SU-DHL-6 (cell line): ENCODE data around the gene DAPK3.
"Not testable (repeated sequence)": the region's sequence is repeated elsewhere in the genome, so short reads cannot be mapped to it uniquely, and the experiment has no call there.

Experiments
- H2AFZ ChIP-seq: fragments of 200-600 bp; sonication (generic); 2 replicates; pipeline ENCODE4 v1.6.1; 2014; ENCODE audit warnings: low read depth, mild to moderate bottlenecking, moderate library complexity, mixed read lengths, antibody characterized with exemption, low read length; ENCODE audit not compliant: severe bottlenecking
- H3F3A ChIP-seq: fragments of 200-600 bp; shearing (Covaris generic); 2 replicates; pipeline ENCODE4 v1.6.0; 2016; ENCODE audit warnings: antibody characterized with exemption, mild to moderate bottlenecking; ENCODE audit not compliant: insufficient read depth
- H3K27ac ChIP-seq: fragments of 200-600 bp; sonication (generic); 2 replicates; pipeline ENCODE4 v1.5.1; 2016; ENCODE audit warnings: low read depth, mild to moderate bottlenecking, low read length, moderate library complexity, mixed read lengths
- H3K27me3 ChIP-seq: fragments of 200-600 bp; sonication (generic), shearing (Covaris generic); 2 replicates; pipeline ENCODE4 v1.6.0; 2014; ENCODE audit warnings: mild to moderate bottlenecking, low read length
- H3K36me3 ChIP-seq: fragments of 200-600 bp; sonication (generic); 2 replicates; pipeline ENCODE4 v1.6.1; 2014; ENCODE audit warnings: mild to moderate bottlenecking, low read length, mixed read lengths
- H3K4me2 ChIP-seq: fragments of 300-600, 200-600 bp; shearing (Covaris generic), sonication (generic); 2 replicates; pipeline ENCODE4 v1.6.0; 2014; ENCODE audit warnings: low read length, low read depth, mild to moderate bottlenecking; ENCODE audit not compliant: poor library complexity, severe bottlenecking
- H3K4me3 ChIP-seq: fragments of 200-600 bp; sonication (generic); 2 replicates; pipeline ENCODE4 v1.5.1; 2014; ENCODE audit warnings: antibody characterized with exemption, low read length, mild to moderate bottlenecking, mixed read lengths; ENCODE audit not compliant: insufficient read depth, poor library complexity, severe bottlenecking
- H3K79me2 ChIP-seq: fragments of 200-600 bp; sonication (generic); 2 replicates; pipeline ENCODE4 v1.6.1; 2014; ENCODE audit warnings: mild to moderate bottlenecking, low read length, moderate library complexity; ENCODE audit not compliant: insufficient read depth
- H3K9ac ChIP-seq: fragments of 200-600 bp; sonication (generic); 2 replicates; pipeline ENCODE4 v1.7.0; 2014; ENCODE audit warnings: mild to moderate bottlenecking, low read length
- H3K9me2 ChIP-seq: fragments of 200-600 bp; sonication (generic); replicated peaks from 2 replicates; pipeline ENCODE4 v1.6.1; 2014; ENCODE audit warnings: low read length; ENCODE audit not compliant: insufficient read depth
- H3K9me3 ChIP-seq: fragments of 200-600 bp; sonication (generic); 2 replicates; pipeline ENCODE4 v1.6.1; 2014; ENCODE audit warnings: low read length, mixed read lengths; ENCODE audit not compliant: insufficient read depth
- H4K20me1 ChIP-seq: fragments of 200-600 bp; sonication (generic); 2 replicates; pipeline ENCODE4 v1.6.1; 2014; ENCODE audit warnings: low read depth, mild to moderate bottlenecking, antibody characterized with exemption, low read length, moderate library complexity, mixed read lengths
- CTCF ChIP-seq: fragments of 200-600 bp; sonication (generic); IDR thresholded peaks from one replicate; pipeline ENCODE4 v1.5.1; 2017; ENCODE audit warnings: antibody characterized with exemption, mild to moderate bottlenecking, low read length, moderate library complexity; ENCODE audit not compliant: insufficient read depth, poor library complexity, severe bottlenecking
- EZH2phosphoT487 ChIP-seq: fragments of 200-600 bp; sonication (generic), shearing (Covaris generic); conservative IDR thresholded peaks from 2 replicates; pipeline ENCODE4 v1.6.1; 2018; ENCODE audit warnings: mild to moderate bottlenecking, antibody characterized with exemption, low read length, moderate library complexity, mixed read lengths

The DAPK3 gene

DNA sequence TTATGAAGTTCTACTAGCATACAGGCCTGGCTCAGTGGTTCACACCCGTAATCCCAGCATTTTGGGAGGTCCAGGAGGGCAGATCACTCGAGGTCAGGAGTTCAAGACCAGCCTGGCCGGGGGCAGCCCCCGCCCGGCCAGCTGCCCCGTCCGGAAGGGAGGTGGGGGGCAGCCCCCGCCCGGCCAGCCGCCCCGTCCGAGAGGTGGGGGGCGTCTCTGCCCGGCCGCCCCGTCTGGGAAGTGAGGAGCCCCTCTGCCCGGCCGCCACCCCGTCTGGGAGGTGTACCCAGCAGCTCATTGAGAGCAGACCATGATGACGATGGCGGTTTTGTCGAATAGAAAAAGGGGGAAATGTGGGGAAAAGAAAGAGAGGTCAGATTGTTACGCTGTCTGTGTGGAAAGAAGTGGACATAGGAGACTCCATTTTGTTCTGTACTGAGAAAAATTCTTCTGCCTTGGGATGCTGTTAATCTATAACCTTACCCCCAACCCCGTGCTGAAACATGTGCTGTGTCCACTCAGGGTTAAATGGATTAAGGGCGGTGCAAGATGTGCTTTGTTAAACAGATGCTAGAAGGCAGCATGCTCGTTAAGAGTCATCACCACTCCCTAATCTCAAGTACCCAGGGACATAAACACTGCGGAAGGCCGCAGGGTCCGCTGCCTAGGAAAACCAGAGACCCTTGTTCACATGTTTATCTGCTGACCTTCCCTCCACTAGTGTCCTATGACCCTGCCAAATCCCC, 27.9 kb upstream of the DAPK3 start:
- not testable (repeated sequence) for H4K20me1 ChIP-seq, H3K27ac ChIP-seq, H3K9me3 ChIP-seq, H3K36me3 ChIP-seq, H3K9ac ChIP-seq, H3K27me3 ChIP-seq, H3F3A ChIP-seq, H3K4me3 ChIP-seq, H3K79me2 ChIP-seq, H2AFZ ChIP-seq, H3K9me2 ChIP-seq, H3K4me2 ChIP-seq

DNA sequence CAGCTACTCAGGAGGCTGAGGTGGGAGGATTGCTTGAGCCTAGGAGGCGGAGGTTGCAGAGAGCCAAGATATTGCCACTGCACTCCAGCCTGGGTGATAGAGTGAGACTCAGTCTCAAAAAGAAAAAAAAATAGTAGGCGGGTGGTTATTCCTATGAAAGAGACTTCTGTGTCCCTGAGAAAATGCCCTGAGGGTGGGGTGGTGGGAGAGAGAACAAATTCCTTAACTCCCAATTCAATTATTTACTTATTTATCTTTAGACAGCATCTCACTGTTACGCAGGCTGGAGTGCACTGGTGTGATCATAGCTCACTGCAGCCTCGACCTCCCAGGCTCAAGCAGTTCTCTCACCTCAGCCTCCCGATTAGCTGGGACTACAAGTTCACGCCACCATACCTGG, 24.7 kb upstream of the DAPK3 start:
- Histone ChIP-seq H3K4me2 (no peak overlapping the region), H4K20me1 (no peaks in the 10 kb centered on the region), H3K9me3 (no peaks in the 10 kb centered on the region), H3K27me3 (no peaks in the 10 kb centered on the region), H3K36me3 (no peaks in the 10 kb centered on the region), H2AFZ (no peak overlapping the region), H3K27ac (no peak overlapping the region), H3K9me2 (no peaks in the 10 kb centered on the region), H3K79me2 (no peaks in the 10 kb centered on the region), H3K4me3 (no peak overlapping the region), H3K9ac (no peak overlapping the region), H3F3A (no peaks in the 10 kb centered on the region; the same call in 1 of the 2 replicates)
- TF ChIP-seq EZH2phosphoT487 = no peak

GRCh38 chr19:3990815-3991117, 19.9 kb upstream of the DAPK3 start:
- Histone ChIP-seq H3K9me3 (no peaks in the 10 kb centered on the region), H2AFZ (peak overlapping the region; percentile 63)

GRCh38 chr19:3987619-3988371, 16.9 kb upstream of the DAPK3 start:
- H3F3A ChIP-seq = peaks cover 46% of the 10 kb centered on the region
- no peaks in the 10 kb centered on the region for H3K27me3 ChIP-seq
- peaks cover 18% of the 10 kb centered on the region; the same call in 1 of the 2 replicates for H4K20me1 ChIP-seq
- H3K9ac ChIP-seq = peak overlapping the region; percentile 94
- peaks cover 18% of the 10 kb centered on the region for H3K36me3 ChIP-seq
- peak overlapping the region; percentile 34 for H3K4me3 ChIP-seq
- H3K27ac ChIP-seq = peak overlapping the region; percentile 81
- H3K4me2 ChIP-seq = peak overlapping the region; percentile 95
- H3K79me2 ChIP-seq = peaks cover 24% of the 10 kb centered on the region
- no peaks in the 10 kb centered on the region for H3K9me2 ChIP-seq
- peak overlapping the region; percentile 69 for H2AFZ ChIP-seq
- TF ChIP-seq EZH2phosphoT487 = no peak
- peak; percentile 53 for TF ChIP-seq CTCF
- H3K9me3 ChIP-seq = no peaks in the 10 kb centered on the region

More at GRCh38 chr19:3990815-3991117, 19.9 kb upstream of the DAPK3 start:
- TF ChIP-seq CTCF (no peak), EZH2phosphoT487 (no peak)
- no peak overlapping the region for H3K9ac ChIP-seq
- H3K36me3 ChIP-seq = no peaks in the 10 kb centered on the region
- H3K9me2 ChIP-seq = no peaks in the 10 kb centered on the region
- no peaks in the 10 kb centered on the region for H3K79me2 ChIP-seq
- no peak overlapping the region for H3K4me3 ChIP-seq
- H3K27me3 ChIP-seq = no peaks in the 10 kb centered on the region
- no peaks in the 10 kb centered on the region for H4K20me1 ChIP-seq
- H3F3A ChIP-seq = peaks cover 33% of the 10 kb centered on the region
- peak overlapping the region; percentile 50 for H3K4me2 ChIP-seq
- H3K27ac ChIP-seq = no peak overlapping the region
